SJCRH30 (cell line): ENCODE data around the gene NOTO. TPM values are rescaled to one million over a fixed set of nuclear protein-coding genes. Genes with fewer than 3 reads are reported as not detected.
A peak's percentile ranks its signal among the peaks of the same experiment; 100 is the strongest.
"Not testable (repeated sequence)": the region's sequence is repeated elsewhere in the genome, so short reads cannot be mapped to it uniquely, and the experiment has no call there.

Experiments used
- DNase-seq, 2 experiments: peaks; one replicate each; pipeline ENCODE4 v3.0.0-alpha.2; 2015 to 2020
- H3K27ac ChIP-seq: fragments of 250-450 bp; sonication (Bioruptor Pico); 2 replicates; pipeline ENCODE4 v1.5.1; 2020; ENCODE audit warnings: mild to moderate bottlenecking, moderate library complexity
- H3K27me3 ChIP-seq: fragments of 250-450 bp; sonication (Bioruptor Pico); 2 replicates; pipeline ENCODE4 v1.5.1; 2020; ENCODE audit warnings: mild to moderate bottlenecking, moderate library complexity
- H3K36me3 ChIP-seq: fragments of 250-450 bp; sonication (Bioruptor Pico); 2 replicates; pipeline ENCODE4 v1.5.1; 2020; ENCODE audit warnings: mild to moderate bottlenecking, moderate library complexity
- H3K4me1 ChIP-seq: fragments of 250-450 bp; sonication (Bioruptor Pico); 2 replicates; pipeline ENCODE4 v1.5.1; 2020; ENCODE audit warnings: mild to moderate bottlenecking, moderate library complexity
- H3K4me3 ChIP-seq: fragments of 250-450 bp; sonication (Bioruptor Pico); 2 replicates; pipeline ENCODE4 v1.5.1; 2020; ENCODE audit warnings: mild to moderate bottlenecking, moderate library complexity
- H3K9me3 ChIP-seq: fragments of 250-450 bp; sonication (Bioruptor Pico); replicated peaks from 2 replicates; pipeline ENCODE4 v1.5.1; 2020; ENCODE audit warnings: mild to moderate bottlenecking, moderate library complexity
- total RNA-seq: library from RNA; depleted of rRNA; stranded (reverse); fragments of >200 nt; shearing (Covaris generic); gene quantifications from 2 replicates; pipeline ENCODE4 v1.2.3, GENCODE V29; 2014

NOTO gene
- total RNA-seq, 1 experiment from 2014 or later = not detected

DNA sequence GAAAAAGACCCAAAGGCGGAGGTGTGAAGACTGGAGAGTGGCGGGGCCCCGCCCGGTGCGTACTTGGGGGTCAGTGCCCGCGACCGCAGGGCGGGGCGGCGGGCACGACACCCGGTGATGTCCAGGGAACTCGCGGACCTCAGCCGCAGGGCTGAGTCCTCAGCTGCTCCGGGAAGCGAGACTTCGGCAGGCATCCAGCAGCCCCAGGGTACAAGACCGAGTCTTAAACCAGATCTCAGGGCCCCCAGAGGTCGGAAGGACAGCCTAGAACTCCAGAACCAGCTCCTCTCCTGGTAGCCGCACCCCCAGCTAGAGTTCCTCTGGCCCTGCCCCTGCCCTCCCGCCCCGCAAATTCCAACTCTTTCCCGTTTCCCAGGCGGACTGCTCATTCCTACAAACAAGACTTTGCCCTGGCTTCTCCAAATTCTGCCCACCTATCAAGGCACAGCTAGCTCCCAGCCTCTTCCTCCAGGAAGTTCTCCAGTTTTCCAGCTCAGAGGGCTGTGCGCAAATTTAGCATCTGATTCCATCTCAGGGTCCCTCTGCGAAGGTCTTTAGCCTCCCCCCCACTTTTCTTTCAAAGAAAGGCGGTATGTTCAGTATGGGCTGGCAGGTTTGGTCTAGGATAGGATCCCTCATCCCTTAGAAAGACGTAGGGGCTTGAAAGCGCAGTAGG, 26.0 kb upstream of the NOTO start:
- Histone ChIP-seq H3K36me3 (no peaks in the 10 kb centered on the region), H3K27ac (no peak overlapping the region), H3K4me1 (no peaks in the 10 kb centered on the region), H3K4me3 (peak overlapping the region; percentile 59), H3K9me3 (no peaks in the 10 kb centered on the region), H3K27me3 (peaks cover 6% of the 10 kb centered on the region; the same call in 1 of the 2 replicates)
- DNase-seq = peak; percentile 27 to 45

GRCh38 chr2:73176881-73177644, 25.3 kb upstream of the NOTO start:
- no peak overlapping the region for H3K27ac ChIP-seq
- DNase-seq = peak; percentile 90 to 94
- H3K9me3 ChIP-seq = no peaks in the 10 kb centered on the region
- H3K4me3 ChIP-seq = peak overlapping the region; percentile 58
- no peaks in the 10 kb centered on the region for H3K4me1 ChIP-seq
- H3K27me3 ChIP-seq = peaks cover 6% of the 10 kb centered on the region; the same call in 1 of the 2 replicates
- H3K36me3 ChIP-seq = no peaks in the 10 kb centered on the region

- peak overlapping the region; percentile 58 for H3K4me3 ChIP-seq
- H3K9me3 ChIP-seq = no peaks in the 10 kb centered on the region
- no peaks in the 10 kb centered on the region for H3K36me3 ChIP-seq
- H3K4me1 ChIP-seq = no peaks in the 10 kb centered on the region
- H3K27ac ChIP-seq = no peak overlapping the region
- peaks cover 6% of the 10 kb centered on the region; the same call in 1 of the 2 replicates for H3K27me3 ChIP-seq
- no peak for DNase-seq
Observed at GRCh38 chr2:73177645-73178255, 24.6 kb upstream of the NOTO start.

DNA sequence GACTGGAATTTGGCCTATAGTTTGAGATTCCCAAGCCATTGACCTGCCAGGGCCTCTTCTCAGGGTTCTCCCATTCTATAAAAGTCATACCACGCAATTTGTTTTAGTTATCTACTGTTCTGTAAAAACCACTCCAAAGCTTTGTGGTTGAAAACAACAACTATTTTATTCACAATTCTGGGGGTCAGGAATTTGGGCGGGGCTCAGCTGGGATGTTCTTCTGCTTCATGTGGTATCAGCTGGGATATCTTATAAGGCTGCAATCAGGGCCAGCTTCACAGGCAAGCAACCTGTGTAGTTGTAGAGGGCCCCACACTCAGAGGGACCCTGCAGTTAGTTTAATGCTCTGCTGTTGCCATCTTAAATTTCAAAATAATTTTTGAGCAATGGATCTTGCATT, 16.4 kb upstream of the NOTO start:
- H3K36me3 ChIP-seq = no peaks in the 10 kb centered on the region
- H3K9me3 ChIP-seq = no peaks in the 10 kb centered on the region
- no peak overlapping the region for H3K27ac ChIP-seq
- no peak overlapping the region for H3K4me3 ChIP-seq
- DNase-seq = no peak
- no peaks in the 10 kb centered on the region for H3K4me1 ChIP-seq
- no peaks in the 10 kb centered on the region; the same call in 1 of the 2 replicates for H3K27me3 ChIP-seq

GRCh38 chr2:73187549-73187948, 14.8 kb upstream of the NOTO start:
- Histone ChIP-seq H3K36me3 (no peaks in the 10 kb centered on the region), H3K27me3 (no peaks in the 10 kb centered on the region; the same call in 1 of the 2 replicates), H3K27ac (no peak overlapping the region), H3K4me1 (no peaks in the 10 kb centered on the region), H3K9me3 (no peaks in the 10 kb centered on the region), H3K4me3 (no peak overlapping the region)
- no peak for DNase-seq

- Histone ChIP-seq H3K4me1 (no peaks in the 10 kb centered on the region), H3K27me3 (peaks cover 10% of the 10 kb centered on the region; the same call in 1 of the 2 replicates), H3K9me3 (peaks cover 4% of the 10 kb centered on the region; the same call in 1 of the 2 replicates), H3K27ac (no peak overlapping the region), H3K4me3 (no peak overlapping the region), H3K36me3 (no peaks in the 10 kb centered on the region)
- DNase-seq = no peak
Observed at GRCh38 chr2:73197579-73197978, 4.8 kb upstream of the NOTO start.

GRCh38 chr2:73200281-73200680, 2.1 kb upstream of the NOTO start:
- not testable (repeated sequence) for H3K9me3 ChIP-seq, DNase-seq, H3K36me3 ChIP-seq, H3K4me1 ChIP-seq, H3K27ac ChIP-seq, H3K4me3 ChIP-seq
- peaks cover 12% of the 10 kb centered on the region; the same call in 1 of the 2 replicates for H3K27me3 ChIP-seq

GRCh38 chr2:73203055-73203681, 794 bp downstream of the NOTO start:
- H3K36me3 ChIP-seq = no peaks in the 10 kb centered on the region
- no peaks in the 10 kb centered on the region for H3K4me1 ChIP-seq
- peaks cover 11% of the 10 kb centered on the region; the same call in 1 of the 2 replicates for H3K27me3 ChIP-seq
- DNase-seq = no peak
- H3K27ac ChIP-seq = no peak overlapping the region
- no peak overlapping the region for H3K4me3 ChIP-seq
- peaks cover 4% of the 10 kb centered on the region for H3K9me3 ChIP-seq

GRCh38 chr2:73205611-73206010, 3.2 kb downstream of the NOTO start:
- H3K27me3 ChIP-seq = peaks cover 11% of the 10 kb centered on the region; the same call in 1 of the 2 replicates
- no peak overlapping the region for H3K4me3 ChIP-seq
- no peak for DNase-seq
- no peak overlapping the region for H3K27ac ChIP-seq
- H3K9me3 ChIP-seq = no peaks in the 10 kb centered on the region; the same call in 1 of the 2 replicates
- no peaks in the 10 kb centered on the region for H3K36me3 ChIP-seq
- H3K4me1 ChIP-seq = no peaks in the 10 kb centered on the region

GRCh38 chr2:73208258-73208657, 5.9 kb downstream of the NOTO start:
- Histone ChIP-seq H3K27me3 (peaks cover 11% of the 10 kb centered on the region; the same call in 1 of the 2 replicates), H3K4me1 (no peaks in the 10 kb centered on the region), H3K36me3 (no peaks in the 10 kb centered on the region), H3K9me3 (no peaks in the 10 kb centered on the region; the same call in 1 of the 2 replicates), H3K4me3 (no peak overlapping the region), H3K27ac (no peak overlapping the region)
- DNase-seq = no peak

- Histone ChIP-seq H3K4me1 (peaks cover under 1% of the 10 kb centered on the region; the same call in 1 of the 2 replicates), H3K27me3 (peaks cover 10% of the 10 kb centered on the region; the same call in 1 of the 2 replicates), H3K27ac (no peak overlapping the region), H3K36me3 (no peaks in the 10 kb centered on the region), H3K4me3 (no peak overlapping the region), H3K9me3 (no peaks in the 10 kb centered on the region; the same call in 1 of the 2 replicates)
- DNase-seq = no peak
Observed at GRCh38 chr2:73210019-73210418, 7.6 kb downstream of the NOTO start.

- Histone ChIP-seq H3K4me1 (peaks cover 3% of the 10 kb centered on the region; the same call in 1 of the 2 replicates), H3K27ac (no peak overlapping the region), H3K4me3 (no peak overlapping the region), H3K9me3 (no peaks in the 10 kb centered on the region; the same call in 1 of the 2 replicates), H3K36me3 (no peaks in the 10 kb centered on the region), H3K27me3 (0 out of 2 replicates have a peak, but pooled peaks cover 6% of the 10 kb centered on the region)
- DNase-seq = no peak
Observed at GRCh38 chr2:73210696-73211095, 8.3 kb downstream of the NOTO start.

GRCh38 chr2:73212098-73212447, 9.7 kb downstream of the NOTO start:
- no peak for DNase-seq
- Histone ChIP-seq H3K36me3 (no peaks in the 10 kb centered on the region), H3K27ac (no peak overlapping the region), H3K9me3 (no peaks in the 10 kb centered on the region), H3K4me1 (peaks cover 3% of the 10 kb centered on the region; the same call in 1 of the 2 replicates), H3K4me3 (no peak overlapping the region), H3K27me3 (no peaks in the 10 kb centered on the region)

DNA sequence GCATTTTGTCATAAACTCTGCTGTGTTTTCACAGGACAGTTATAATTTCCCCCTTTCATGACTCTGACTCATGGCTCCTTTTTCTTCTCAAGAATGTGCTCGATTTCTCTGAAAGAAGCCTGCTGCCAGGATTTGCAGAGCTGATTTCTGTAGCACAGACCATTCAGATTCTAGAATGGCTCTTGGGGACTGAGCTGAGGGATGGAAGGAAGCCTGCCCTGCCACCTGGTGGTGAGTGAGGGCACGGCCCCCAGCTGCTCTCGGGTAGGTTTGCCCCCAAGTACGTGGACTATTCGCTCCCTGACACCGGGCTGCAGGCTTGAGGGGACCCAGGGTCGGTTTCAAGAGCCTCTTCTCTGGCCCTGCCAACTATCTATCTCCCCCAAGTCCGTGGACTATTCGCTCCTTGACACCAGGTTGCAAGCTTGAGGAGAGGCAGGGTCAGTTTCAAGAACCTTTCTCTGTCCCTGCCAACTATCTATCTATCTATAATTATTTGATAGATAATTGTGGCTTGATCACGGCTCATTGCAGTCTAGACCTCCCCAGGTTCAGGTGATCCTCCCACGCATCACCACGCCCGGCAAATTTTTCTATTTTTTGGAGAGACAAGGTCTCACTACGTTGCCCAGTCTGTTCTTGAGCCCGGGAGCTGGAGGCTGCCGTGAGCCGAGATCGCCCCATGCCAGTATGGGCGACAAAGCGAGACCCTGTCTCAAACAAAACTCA, 10.2 kb downstream of the NOTO start:
- Histone ChIP-seq H3K27ac (no peak overlapping the region), H3K4me3 (no peak overlapping the region), H3K4me1 (peaks cover 3% of the 10 kb centered on the region; the same call in 1 of the 2 replicates), H3K27me3 (no peaks in the 10 kb centered on the region), H3K36me3 (no peaks in the 10 kb centered on the region), H3K9me3 (no peaks in the 10 kb centered on the region)
- DNase-seq = peak; percentile 75 to 89
